Keratinocyte (primary cell): ENCODE results near the gene ADISSP.

Source experiments
- CTCF ChIP-seq, 3 experiments: IDR thresholded peaks in 1 of 3; conservative IDR thresholded peaks in 1 of 3; optimal IDR thresholded peaks in 1 of 3; 2 replicates in 2 of 3; 3 replicates in 1 of 3; pipeline versions ENCODE3 to v1.5.1; 2011; ENCODE audit warnings: low read length in 3 of 3, mild to moderate bottlenecking in 3 of 3, moderate library complexity in 2 of 3, control low read depth in 1 of 3, inconsistent platforms in 1 of 3; ENCODE audit not compliant: insufficient read depth in 2 of 3; ENCODE audit errors: extremely low read depth in 1 of 3
- EZH2 ChIP-seq: IDR thresholded peaks from one replicate; pipeline ENCODE4 v1.6.1; 2012; ENCODE audit warnings: inconsistent platforms, mild to moderate bottlenecking, low read length, moderate library complexity

DNA sequence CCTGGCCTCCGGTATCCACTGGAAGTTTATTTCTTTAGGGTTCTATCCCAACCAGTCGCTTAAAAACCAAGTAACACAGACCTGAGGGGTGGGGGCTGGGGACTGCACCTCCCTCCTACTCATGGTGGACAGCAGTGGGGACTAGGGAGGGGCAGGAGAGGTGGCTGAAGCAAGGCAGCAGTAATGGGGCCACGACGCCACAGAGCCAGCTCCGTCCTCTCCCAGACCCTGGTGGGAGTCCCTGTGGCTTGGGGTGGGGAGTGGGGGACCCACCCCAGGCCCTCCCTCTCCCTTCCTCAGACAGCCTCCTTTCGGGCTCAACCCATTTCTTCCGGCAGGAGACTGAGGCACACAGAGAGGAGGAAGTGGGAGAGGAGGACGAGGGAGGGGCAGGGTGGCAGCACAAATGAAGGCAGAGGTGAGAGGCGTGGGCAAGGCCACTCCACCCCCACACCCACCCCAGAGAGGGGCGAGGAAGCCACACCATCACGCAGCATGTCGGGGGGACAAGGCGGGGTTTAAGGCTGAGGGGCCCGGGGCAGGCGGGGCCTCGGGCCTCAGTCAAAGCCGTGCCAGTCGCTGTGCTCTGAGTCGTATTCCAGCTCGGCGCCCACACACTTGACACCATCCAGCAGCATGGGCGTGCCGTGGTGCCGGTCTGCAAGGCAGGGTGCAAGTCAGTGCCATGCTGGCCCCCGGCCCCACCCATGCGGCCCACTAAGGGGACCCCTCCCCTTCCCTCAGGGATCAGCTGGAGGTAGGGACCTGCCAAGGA, 13.9 kb downstream of the ADISSP start:
- TF ChIP-seq CTCF (optimal IDR thresholded peaks at IDR 0.05 in 1 of 3, IDR thresholded peaks at IDR 0.05 in 1 of 3, conservative IDR thresholded peaks at IDR 0.05 in 1 of 3; ENCODE audit: extremely low read depth in 1 of 3, insufficient read depth in 2 of 3, low read length in 3 of 3), result no peak
- TF ChIP-seq EZH2, result no peak
